ENCODE data around the gene SIGLEC5.

SIGLEC5 gene

DNA sequence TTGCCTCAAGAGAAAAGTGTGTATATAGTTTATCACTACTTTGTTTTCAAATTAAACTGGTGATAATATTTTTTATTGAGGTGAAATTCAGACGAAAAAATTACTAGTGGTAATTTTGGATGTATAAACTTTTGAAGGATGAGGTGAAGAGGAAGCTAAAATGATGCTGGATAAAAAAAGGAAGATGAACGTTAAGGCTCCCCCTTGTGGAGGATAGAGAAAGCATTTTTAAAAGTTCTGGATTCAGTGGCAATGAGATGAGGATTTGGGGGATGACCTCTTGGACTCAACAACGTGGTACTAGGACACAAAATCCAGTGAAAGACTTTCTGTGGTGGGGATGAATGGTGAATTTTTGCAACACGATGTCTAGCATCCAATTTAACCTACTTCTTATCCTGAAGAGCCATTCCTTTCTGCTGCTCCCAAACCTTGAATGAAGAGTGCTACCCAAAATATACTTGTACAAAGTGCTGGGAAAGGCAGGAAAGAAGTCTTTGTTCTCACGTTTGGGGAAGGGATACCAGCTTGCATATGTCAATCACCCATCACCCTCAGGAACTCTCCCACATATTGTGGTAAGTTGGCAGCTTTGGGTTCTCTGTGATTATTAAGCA, 7.3 kb upstream of the SIGLEC5 start:
- DNase-seq, result no peak
- intact Hi-C loops (cut with DNase I), result no loop called here

DNA sequence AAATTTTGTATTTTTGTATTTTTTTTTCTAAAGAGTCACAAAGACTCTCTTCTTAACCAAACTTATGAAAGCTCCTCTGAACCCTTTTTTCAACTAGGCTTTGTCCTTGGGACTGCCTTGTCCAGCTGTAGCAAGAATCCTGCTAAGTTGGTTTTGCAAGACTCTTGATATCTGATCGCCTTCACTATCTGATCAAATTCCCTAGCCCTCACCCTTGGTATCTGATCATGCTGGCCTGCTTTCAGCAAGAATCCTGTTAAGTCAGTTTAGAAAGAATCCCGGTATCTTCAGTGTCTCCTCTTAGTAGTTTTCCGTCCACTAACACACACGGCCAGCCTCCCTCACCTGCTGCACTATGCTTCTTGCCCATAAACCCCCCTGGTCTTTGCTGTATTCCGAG, 1.9 kb upstream of the SIGLEC5 start:
- DNase-seq, result no peak
- intact Hi-C loops (cut with DNase I), result no loop called here

GRCh38 chr19:51628153-51628939, 1.9 kb downstream of the SIGLEC5 start:
- no peak for DNase-seq
- intact Hi-C loops (cut with DNase I), result no loop called here

- DNase-seq, result no peak
- intact Hi-C loops (cut with DNase I), result no loop called here
Measured at GRCh38 chr19:51627491-51628138, 2.6 kb downstream of the SIGLEC5 start.

GRCh38 chr19:51626675-51627074, 3.5 kb downstream of the SIGLEC5 start:
- intact Hi-C loops (cut with DNase I), result no loop called here
- DNase-seq, result no peak

GRCh38 chr19:51621178-51621577, 9.0 kb downstream of the SIGLEC5 start:
- intact Hi-C loops (cut with DNase I), result no loop called here
- peak in 1 of 42 donors; percentile 3 for DNase-seq

GRCh38 chr19:51615991-51616390, 14.2 kb downstream of the SIGLEC5 start:
- DNase-seq, result peak in 2 of 42 donors; percentile 3 to 4
- intact Hi-C loops (cut with DNase I), result no loop called here

- DNase-seq, result no peak
- intact Hi-C loops (cut with DNase I), result no loop called here
Measured at GRCh38 chr19:51614789-51615188, 15.4 kb downstream of the SIGLEC5 start.

- DNase-seq, result no peak
- intact Hi-C loops (cut with DNase I), result no loop called here
Measured at GRCh38 chr19:51610576-51610975, 19.6 kb downstream of the SIGLEC5 start.

GRCh38 chr19:51607920-51608562, 22.2 kb downstream of the SIGLEC5 start:
- intact Hi-C loops (cut with DNase I), result no loop called here
- DNase-seq, result peak; percentile 22 to 85 (median 66)

DNA sequence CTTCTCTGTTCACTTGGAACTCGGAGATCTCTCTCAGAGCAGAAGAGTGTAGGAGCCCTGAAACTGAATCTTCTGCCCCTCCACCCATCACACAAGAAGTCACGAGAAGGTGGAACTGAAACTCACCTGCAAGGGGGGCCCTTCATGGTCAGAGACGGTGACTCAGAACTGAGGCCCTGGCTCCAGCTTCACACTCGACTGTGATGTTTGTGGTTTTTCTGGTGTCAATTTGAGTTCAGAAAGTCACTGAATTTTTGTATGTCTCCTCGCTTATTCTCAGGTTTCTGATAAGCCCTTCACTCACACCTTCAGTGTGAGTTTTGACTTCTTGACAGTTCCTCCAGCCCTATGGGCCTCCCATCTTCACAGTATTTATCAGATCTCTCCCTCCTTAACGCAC, 23.1 kb downstream of the SIGLEC5 start:
- peak in 1 of 42 donors; percentile 32 for DNase-seq
- intact Hi-C loops (cut with DNase I), result no loop called here

GRCh38 chr19:51602189-51602854, 27.9 kb downstream of the SIGLEC5 start:
- intact Hi-C loops (cut with DNase I), result no loop called here
- peak in 1 of 42 donors; percentile 15 for DNase-seq

GRCh38 chr19:51600940-51601580, 29.1 kb downstream of the SIGLEC5 start:
- DNase-seq, result peak in 2 of 42 donors; percentile 7 to 18
- intact Hi-C loops (cut with DNase I), result no loop called here

GRCh38 chr19:51599084-51599483, 31.1 kb downstream of the SIGLEC5 start:
- intact Hi-C loops (cut with DNase I), result no loop called here
- peak in 1 of 42 donors; percentile 9 for DNase-seq

DNA sequence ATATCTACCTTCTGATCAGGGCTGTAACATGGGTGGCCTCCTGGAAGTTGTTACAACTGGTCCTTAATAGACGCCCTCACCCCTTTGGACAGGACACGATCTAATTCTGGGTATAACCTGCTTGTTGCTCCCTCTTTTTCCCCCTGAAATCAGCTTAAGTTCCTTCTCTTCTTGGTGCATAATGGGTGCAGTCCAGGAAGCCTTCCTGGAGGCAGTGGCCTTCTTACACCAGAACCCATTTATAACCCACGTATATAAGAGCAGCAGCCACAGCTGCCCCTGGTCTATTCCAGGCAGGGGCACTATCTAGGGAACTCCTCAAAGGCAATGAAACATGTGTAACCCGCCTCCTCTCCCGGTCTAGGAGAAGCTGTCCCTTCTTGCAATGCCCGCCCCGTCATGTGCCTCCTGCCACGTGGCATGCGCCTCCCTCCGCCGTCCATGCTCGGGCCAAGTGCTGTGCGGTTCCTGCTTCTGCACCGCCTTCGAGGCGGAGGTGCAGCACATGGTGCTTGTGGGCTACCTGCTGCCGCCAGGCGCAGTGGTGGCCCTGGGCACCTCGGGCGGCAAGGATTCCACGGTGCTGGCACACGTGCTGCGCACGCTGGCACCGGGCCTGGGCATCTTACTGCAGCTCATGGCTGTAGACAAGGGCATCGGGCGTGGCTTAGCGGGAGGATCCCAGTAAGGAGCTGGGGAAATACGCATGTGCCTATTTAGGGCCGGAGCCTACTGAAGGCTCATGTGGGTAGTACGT, 31.9 kb downstream of the SIGLEC5 start:
- DNase-seq, result peak in 1 of 42 donors; percentile 19
- intact Hi-C loops (cut with DNase I), result no loop called here

GRCh38 chr19:51595190-51596175, 34.7 kb downstream of the SIGLEC5 start:
- DNase-seq, result peak in 3 of 42 donors; percentile 11 to 28 (median 15)
- intact Hi-C loops (cut with DNase I), result loop anchor here (2.0 kb wide), 1 partner anchor 487 kb away; the partner anchor contains the start of gene CTU1

- intact Hi-C loops (cut with DNase I), result loop anchor here (2.0 kb wide), 1 partner anchor 486 kb away; the partner anchor contains the start of gene CTU1
- DNase-seq, result no peak
Measured at GRCh38 chr19:51594774-51595109, 35.5 kb downstream of the SIGLEC5 start.

All from head of caudate nucleus (tissue), 42 donors.